Measurements from ENCODE around the gene OR2M4. TPM values are rescaled to one million over a fixed set of nuclear protein-coding genes. Genes with fewer than 3 reads are reported as not detected.

Gene OR2M4
- under 0.01 TPM in 1 of 2 replicates, not detected in the other for total RNA-seq

GRCh38 chr1:248231117-248231516 is at the start of gene OR2M4:
OR2M4 (plus strand) TSS chr1:248231417; CDS start chr1:248238929, 7,512 bp downstream.

GRCh38 chr1:248196965-248197364 is 34.3 kb upstream of the OR2M4 start, which contains the start of gene OR2M3:
OR2M3 (plus strand) TSS chr1:248197265; CDS start chr1:248203068, 5,803 bp downstream.

GRCh38 chr1:248277876-248278275 is 46.7 kb downstream of the OR2M4 start, which contains the start of gene OR2T33:
OR2T33 (minus strand) TSS chr1:248277976; CDS start chr1:248273814, 4,162 bp downstream.

Other genes starting within 250 kb of the OR2M4 start
- gene OR2L5, start 217.8 kb upstream of the OR2M4 start, total RNA-seq = under 0.01 TPM in 1 of 2 replicates, not detected in the other
- gene OR2L2, start 201.3 kb upstream of the OR2M4 start, total RNA-seq = not detected in 2 replicates
- not detected in 2 replicates for gene OR2L3, start 184.6 kb upstream of the OR2M4 start, total RNA-seq
- not detected in 2 replicates for gene OR2L13, start 136.2 kb upstream of the OR2M4 start, total RNA-seq
- gene OR2M5, start 86.3 kb upstream of the OR2M4 start, total RNA-seq = not detected in 2 replicates
- not detected in 2 replicates for gene OR2M2, start 56.6 kb upstream of the OR2M4 start, total RNA-seq
- gene OR2M3, start 34.2 kb upstream of the OR2M4 start, total RNA-seq = not detected in 2 replicates
- not detected in 2 replicates for gene OR2T33, start 46.6 kb downstream of the OR2M4 start, total RNA-seq
- gene OR2T12, start 72.0 kb downstream of the OR2M4 start, total RNA-seq = not detected in 2 replicates
- not detected in 2 replicates for gene OR2M7, start 93.2 kb downstream of the OR2M4 start, total RNA-seq
- gene OR14C36, start 117.4 kb downstream of the OR2M4 start, total RNA-seq = not detected in 2 replicates
- not detected in 2 replicates for gene OR2T4, start 130.2 kb downstream of the OR2M4 start, total RNA-seq
- gene OR2T6, start 144.3 kb downstream of the OR2M4 start, total RNA-seq = not detected in 2 replicates
- not detected in 2 replicates for gene OR2T1, start 171.6 kb downstream of the OR2M4 start, total RNA-seq
- gene OR2T2, start 214.2 kb downstream of the OR2M4 start, total RNA-seq = not detected in 2 replicates
- gene OR2T3, start 241.9 kb downstream of the OR2M4 start, total RNA-seq = not detected in 2 replicates

All from bronchial smooth muscle cell (primary cell).